ENCODE results near the gene ZNF398.
A peak's percentile ranks its signal among the peaks of the same experiment; 100 is the strongest.

ZNF398 gene

DNA sequence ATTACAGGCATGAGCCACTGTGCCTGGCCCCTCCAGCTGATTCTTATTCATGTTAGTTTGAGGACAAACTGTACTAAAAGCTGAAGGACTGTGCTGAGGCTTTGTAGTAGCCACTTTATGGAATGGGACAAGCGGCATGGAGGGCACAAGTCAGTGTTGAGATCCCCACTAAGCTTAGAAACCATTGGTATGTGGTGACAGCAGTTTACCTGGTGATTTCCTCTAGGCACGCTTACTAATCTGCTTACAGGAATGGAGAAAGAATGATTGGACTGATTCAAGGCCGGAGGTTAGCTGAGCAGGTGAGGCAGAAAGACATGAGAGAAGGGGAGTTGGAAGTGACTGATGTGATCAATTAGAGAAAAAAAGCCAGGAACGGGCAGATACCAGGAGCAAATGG is 3.7 kb downstream of the ZNF398 start:
- no peak for DNase-seq (ENCODE audit: low read depth)

GRCh38 chr7:149153346-149153745 is 6.1 kb downstream of the ZNF398 start:
- no peak for DNase-seq (ENCODE audit: low read depth)

DNA sequence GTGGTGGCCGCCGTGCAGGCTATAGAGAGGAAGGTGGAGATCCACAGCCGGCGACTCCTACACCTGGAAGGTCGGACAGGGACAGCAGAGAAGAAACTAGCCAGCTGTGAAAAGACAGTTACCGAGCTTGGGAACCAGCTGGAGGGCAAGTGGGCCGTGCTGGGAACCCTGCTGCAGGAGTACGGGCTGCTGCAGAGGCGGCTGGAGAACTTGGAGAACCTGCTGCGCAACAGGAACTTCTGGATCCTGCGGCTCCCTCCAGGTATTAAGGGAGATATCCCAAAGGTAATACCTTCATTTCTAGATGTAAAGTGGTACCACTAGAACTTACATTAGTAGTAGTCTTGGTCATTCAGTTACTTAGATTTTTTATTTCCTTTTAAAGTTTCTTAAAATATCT is 6.8 kb downstream of the ZNF398 start:
- no peak for DNase-seq (ENCODE audit: low read depth)

DNA sequence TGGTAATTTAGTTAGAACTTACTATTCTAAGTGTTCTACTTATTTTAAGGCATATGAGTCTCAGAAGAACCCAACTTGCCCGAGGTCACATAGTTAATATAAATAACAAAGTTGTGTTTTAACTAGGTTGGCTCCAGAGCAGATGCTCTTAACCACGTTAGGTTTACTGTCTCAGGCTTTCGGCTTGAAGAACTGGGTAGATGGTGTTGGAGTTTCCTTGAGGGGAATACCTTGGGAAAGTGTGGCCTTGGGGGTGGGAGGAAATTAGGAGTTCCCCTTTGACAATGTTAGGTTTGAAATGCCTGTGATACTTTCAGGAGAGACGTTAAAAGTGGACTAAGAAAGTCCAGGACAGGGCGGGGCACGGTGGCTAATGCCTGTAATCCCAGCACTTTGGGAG is 9.6 kb downstream of the ZNF398 start:
- DNase-seq (ENCODE audit: low read depth) = no peak

DNA sequence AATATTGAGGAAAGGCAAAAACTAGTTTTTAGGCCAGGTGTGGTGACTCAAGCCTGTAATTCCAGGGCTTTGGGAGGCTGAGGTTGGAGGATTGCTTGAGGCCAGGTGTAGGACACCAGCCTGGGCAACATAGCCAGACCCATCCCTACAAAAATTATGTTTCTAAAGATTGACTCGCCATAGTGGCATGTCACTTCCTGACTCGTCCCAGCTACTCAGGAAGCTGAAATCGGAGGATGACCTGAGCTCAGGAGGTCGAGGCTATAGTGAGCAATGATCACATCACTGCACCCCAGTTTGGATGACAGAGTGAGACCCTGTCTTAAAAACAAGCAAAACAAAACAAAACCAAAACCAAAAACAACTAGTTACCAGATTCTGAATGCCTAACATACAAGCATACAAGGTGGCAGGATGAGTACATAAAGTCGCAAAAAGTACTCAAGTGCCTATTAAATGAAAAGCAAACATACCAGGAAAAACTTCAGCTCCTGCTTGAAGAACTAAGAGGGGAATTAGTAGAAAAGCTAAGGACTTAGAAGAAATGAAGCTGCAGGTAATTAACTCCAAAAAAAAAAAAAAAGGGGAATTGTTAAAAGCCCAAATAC is 14.1 kb downstream of the ZNF398 start:
- DNase-seq (ENCODE audit: low read depth) = no peak

- DNase-seq (ENCODE audit: low read depth) = no peak
Observed at GRCh38 chr7:149166142-149166541, 18.9 kb downstream of the ZNF398 start.

DNA sequence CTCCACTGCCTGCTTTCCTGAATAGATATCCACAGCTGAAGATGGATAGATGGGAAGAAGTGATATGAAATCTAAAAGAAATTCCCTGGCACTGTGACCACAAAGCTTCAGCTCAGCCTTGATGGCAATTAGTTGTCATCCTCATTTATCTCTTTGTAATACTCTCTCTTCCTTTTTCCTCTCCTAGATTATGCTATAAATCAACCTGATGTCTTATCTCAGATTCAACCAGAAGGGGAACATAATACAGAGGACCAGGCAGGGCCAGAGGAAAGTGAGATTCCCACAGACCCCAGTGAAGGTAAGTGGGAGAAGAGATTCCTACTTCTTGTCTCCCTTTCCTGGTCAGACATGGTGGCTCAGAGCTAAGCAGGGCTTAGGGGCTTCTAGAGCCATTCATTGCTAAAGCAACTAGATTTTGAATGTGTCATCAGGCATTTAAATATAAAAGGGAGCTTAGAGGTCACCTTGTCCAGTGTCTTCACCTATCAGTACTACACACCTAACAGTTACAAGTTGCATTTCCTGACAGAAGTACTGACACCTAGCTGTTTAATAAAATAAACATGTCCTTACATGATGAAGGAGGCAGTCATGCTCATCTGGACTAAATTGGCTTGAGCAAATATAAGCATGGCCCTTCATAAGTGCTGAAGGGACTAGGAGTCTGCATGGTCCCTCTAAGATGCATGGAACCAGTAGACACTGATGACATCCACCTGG is 19.5 kb downstream of the ZNF398 start:
- no peak for DNase-seq (ENCODE audit: low read depth)

- no peak for DNase-seq (ENCODE audit: low read depth)
Observed at GRCh38 chr7:149171892-149172533, 24.8 kb downstream of the ZNF398 start.

DNA sequence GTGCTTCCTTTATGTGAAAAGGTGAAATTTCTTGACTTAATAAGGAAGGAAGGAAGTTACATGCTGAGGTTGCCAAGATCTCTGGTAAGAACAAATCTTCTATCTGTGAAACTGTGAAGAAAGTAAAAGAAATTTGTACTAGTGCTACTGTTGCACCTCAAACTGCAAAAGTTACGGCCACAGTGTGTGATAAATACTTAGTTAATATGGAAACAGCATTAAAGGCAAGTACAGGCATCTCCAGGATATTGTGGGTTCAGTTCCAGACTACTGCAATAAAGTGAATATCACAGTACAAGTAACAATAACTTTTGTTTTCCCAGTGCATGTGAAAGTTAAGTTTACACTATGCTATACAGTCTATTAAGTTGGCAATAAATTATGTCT is 25.3 kb downstream of the ZNF398 start:
- DNase-seq (ENCODE audit: low read depth) = no peak

GRCh38 chr7:149175150-149175549 is 27.9 kb downstream of the ZNF398 start:
- DNase-seq (ENCODE audit: low read depth) = no peak

GRCh38 chr7:149179241-149179640 is 32.0 kb downstream of the ZNF398 start:
- no peak for DNase-seq (ENCODE audit: low read depth)

DNA sequence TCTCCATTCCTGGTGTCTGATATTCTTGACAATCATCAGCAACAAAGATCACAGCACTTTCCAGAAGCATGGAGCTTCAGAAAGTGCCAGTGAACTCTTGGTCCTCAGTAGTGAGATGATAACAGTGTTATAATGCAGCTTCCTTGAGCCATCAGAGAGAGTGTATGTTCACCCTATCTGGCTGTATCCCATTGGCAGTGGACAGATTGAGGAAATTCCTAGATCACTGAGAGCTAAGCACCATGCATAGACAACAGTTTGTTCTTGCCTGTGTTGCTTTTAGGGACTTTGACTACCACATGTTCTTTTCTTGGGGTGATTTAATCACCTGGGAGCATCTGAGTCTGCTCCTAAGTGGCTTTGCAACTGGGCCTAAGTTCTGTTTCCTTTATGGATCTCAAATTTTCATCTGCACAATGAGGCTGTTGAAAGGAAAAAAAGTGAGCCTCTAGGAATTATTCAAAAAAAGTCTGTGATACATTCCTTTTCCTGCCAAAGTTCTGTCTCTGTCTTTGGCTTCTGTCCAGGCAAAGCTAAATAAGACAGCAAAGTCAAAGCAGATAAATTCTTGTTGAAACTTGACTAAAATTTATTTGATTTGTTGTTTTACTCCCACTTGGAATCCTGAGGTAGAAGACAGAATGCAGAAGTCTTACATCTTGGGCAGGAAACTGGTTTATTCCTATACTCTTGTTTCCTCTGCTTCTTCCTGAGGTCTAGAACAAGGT is 33.6 kb downstream of the ZNF398 start:
- no peak for DNase-seq (ENCODE audit: low read depth)

- DNase-seq (ENCODE audit: low read depth) = no peak
Observed at GRCh38 chr7:149181450-149181790, 34.2 kb downstream of the ZNF398 start.

- DNase-seq (ENCODE audit: low read depth) = no peak
Observed at GRCh38 chr7:149184274-149184673, 37.0 kb downstream of the ZNF398 start.

DNA sequence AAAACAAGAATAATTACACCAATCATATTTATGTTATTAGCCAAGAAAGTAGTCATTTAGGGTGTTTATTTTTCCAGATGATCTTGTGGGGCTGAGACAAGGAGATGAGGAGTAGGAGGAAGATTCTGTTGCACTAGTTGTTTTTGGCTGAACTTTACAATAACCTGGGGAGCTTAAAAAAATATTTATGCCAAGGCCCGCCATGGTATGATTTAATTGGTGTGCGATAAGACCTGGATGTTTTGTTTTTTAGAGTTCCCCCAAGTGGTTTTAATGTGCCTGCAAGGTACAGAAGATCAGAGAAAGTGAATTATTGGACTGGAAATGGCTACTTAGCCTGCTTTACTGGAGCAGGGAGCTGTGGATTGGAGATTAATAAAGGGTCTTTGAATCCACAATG is 41.0 kb downstream of the ZNF398 start:
- DNase-seq (ENCODE audit: low read depth) = no peak

DNA sequence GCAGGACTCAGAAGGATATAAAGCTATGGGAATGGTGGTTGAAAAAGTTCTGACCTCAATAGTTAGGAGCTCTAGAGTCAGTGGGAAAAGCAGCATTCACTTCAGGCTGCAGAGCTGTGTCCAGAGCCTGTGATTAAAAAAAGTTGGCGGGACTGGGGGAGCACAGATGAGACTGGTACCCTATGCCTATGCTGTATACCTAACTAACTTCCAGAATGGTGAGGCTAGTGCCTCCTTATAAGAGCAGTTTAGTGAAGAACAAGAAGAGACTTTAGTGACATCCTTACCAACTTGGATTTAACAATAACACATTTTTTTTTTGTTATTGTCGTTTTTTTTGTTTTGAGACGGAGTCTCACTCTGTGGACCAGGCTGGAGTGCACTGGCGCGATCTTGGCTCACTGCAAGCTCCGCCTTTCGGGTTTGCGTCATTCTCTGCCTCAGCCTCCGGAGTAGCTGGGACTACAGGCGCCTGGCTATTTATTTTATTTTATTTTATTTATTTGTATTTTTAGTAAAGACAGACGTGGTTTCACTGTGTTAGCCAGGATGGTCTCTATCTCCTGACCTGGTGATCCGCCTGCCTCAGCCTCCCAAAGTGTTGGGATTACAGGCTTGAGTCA is 41.5 kb downstream of the ZNF398 start:
- DNase-seq (ENCODE audit: low read depth) = no peak

DNA sequence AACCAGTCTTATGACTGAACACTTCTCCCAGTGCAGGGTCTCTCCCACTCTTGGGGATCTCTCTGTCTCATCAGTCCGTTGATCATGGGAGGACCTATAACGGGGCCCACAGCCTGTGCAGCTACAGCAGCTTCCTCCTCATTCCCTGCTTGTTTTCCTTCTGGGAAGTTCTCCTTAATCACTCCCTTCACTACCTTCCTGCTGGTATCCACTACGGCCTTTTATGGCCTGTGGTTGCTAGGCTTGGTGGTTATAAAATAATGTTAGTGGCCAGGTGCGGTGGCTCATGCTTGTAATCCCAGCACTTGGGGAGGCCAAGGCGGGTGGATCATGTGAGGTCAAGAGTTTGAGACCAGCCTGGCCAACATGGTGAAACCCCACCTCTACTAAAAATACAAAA is 44.6 kb downstream of the ZNF398 start:
- no peak for DNase-seq (ENCODE audit: low read depth)

GRCh38 chr7:149194799-149195179 is 47.5 kb downstream of the ZNF398 start:
- no peak for DNase-seq (ENCODE audit: low read depth)

DNA sequence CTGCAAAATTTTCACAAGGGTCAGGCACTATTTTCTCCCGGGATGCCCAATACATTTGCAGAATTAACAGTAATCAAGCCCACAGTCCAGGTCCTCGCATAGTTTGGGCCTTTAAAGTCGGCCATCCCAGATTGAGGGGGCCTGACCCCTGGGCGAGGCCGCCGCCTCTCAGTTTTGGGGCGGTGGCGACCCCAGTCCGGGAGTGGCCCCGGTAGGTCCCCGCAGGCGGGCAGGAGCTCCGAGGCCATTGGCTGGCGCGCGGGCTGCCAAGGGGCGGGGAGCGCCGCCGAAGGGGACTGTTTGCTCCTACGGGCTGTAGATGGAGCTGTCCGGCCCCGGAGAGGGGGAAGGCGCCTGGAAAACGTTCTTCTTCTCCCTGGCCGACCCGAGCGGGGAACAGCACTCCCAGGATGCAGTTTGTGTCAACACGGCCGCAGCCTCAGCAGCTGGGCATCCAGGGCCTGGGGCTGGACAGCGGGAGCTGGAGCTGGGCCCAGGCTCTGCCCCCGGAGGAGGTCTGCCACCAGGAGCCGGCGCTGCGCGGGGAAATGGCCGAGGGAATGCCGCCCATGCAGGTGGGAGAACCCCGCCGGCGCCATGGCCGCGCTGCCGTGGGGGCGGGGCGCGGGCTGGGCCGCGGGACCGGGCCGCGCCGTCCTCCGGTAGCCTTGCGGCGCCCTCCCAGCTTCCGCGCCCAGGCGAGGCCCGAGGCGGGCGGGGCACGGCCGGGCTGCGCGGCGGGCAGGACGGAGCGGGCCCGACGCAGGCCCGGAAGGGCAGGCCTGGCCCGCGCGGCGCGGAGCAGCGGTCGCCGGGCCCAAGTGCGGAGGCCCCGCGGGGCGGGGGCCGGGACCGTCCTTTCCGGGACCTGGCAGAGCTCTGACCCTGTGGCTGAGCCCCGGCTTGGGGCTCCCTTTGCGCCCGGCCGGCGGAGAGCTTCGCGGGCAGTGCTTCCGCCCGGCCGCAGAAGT is 48.2 kb downstream of the ZNF398 start, which contains the start of gene ZNF282:
Gene ZNF282 (plus strand): TSS at position 367 of the 971 bp plus-strand sequence. CDS start 44 bp downstream, at position 411.
- peak; percentile 59 for DNase-seq (ENCODE audit: low read depth)

GRCh38 chr7:149196151-149196704 is 49.0 kb downstream of the ZNF398 start:
- no peak for DNase-seq (ENCODE audit: low read depth)

DNA sequence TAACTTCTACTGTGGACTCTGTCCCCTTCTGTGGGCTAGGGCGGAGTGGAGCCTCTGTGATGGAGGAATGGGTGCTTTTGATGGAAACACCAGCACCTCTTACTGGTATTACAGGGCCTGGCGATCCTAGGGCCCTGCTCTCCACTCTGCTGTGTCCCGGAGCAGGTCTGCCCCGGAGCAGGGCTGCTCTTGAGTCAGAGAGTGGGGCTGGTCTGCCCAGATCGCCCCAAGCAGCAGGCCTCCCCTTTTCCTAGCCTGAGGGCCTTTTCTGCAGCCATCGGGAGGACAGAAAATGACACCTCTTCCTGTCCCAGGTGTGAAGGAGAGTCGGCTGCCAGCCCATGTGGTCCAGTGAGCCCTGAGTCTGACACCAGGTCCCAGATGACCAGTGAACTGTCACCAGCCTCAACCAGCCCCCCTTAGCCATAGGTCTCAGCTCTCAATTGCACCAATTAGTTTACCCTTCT is 49.5 kb downstream of the ZNF398 start:
- DNase-seq (ENCODE audit: low read depth) = no peak
